Measurements from ENCODE around the gene PROK1. TPM values are rescaled to one million over a fixed set of nuclear protein-coding genes. Genes with fewer than 3 reads are reported as not detected.

The PROK1 gene
- total and polyA plus RNA-seq, 11 donors, result 0.07 to 3.4 (median 0.40) TPM; not detected in 4

- WGBS, 4 donors, result 78 to 91% (median 87%) methylated on average over 10 of the region's 10 CpGs
- H3K9me3 ChIP-seq, result no peaks in the 10 kb centered on the region
- TF ChIP-seq POLR2A (IDR thresholded peaks at IDR 0.05) (no peak), CTCF (IDR thresholded peaks at IDR 0.05) (no peak)
- no peaks in the 10 kb centered on the region for H3K27me3 ChIP-seq
- no peak for ATAC-seq
- no peaks in the 10 kb centered on the region for H3K36me3 ChIP-seq
- intact Hi-C loops (cut with DNase I), result no loop called here
- no peak overlapping the region for H3K27ac ChIP-seq
- H3K4me1 ChIP-seq, result peaks cover 0 to 15% (median 3%) of the 10 kb centered on the region in 12 donors
- DNase-seq, result no peak
- H3K4me3 ChIP-seq, result no peak overlapping the region
Measured at GRCh38 chr1:110420023-110420662, 30.8 kb upstream of the PROK1 start.

GRCh38 chr1:110420874-110421793, 29.8 kb upstream of the PROK1 start:
- no peak overlapping the region for H3K27ac ChIP-seq
- H3K27me3 ChIP-seq, result no peaks in the 10 kb centered on the region
- ATAC-seq (peak in 3 of 4 donors; percentile 28 to 67 (median 51)), DNase-seq (no peak)
- H3K4me3 ChIP-seq, result no peak overlapping the region
- H3K36me3 ChIP-seq, result no peaks in the 10 kb centered on the region
- 58 to 77% (median 63%) methylated on average over 2 of the region's 2 CpGs for WGBS, 4 donors
- H3K9me3 ChIP-seq, result no peaks in the 10 kb centered on the region
- TF ChIP-seq CTCF (IDR thresholded peaks at IDR 0.05), result no peak
- no peak for TF ChIP-seq POLR2A (IDR thresholded peaks at IDR 0.05)
- H3K4me1 ChIP-seq, result peaks cover 0 to 19% (median 8%) of the 10 kb centered on the region in 12 donors
- intact Hi-C loops (cut with DNase I), result no loop called here

DNA sequence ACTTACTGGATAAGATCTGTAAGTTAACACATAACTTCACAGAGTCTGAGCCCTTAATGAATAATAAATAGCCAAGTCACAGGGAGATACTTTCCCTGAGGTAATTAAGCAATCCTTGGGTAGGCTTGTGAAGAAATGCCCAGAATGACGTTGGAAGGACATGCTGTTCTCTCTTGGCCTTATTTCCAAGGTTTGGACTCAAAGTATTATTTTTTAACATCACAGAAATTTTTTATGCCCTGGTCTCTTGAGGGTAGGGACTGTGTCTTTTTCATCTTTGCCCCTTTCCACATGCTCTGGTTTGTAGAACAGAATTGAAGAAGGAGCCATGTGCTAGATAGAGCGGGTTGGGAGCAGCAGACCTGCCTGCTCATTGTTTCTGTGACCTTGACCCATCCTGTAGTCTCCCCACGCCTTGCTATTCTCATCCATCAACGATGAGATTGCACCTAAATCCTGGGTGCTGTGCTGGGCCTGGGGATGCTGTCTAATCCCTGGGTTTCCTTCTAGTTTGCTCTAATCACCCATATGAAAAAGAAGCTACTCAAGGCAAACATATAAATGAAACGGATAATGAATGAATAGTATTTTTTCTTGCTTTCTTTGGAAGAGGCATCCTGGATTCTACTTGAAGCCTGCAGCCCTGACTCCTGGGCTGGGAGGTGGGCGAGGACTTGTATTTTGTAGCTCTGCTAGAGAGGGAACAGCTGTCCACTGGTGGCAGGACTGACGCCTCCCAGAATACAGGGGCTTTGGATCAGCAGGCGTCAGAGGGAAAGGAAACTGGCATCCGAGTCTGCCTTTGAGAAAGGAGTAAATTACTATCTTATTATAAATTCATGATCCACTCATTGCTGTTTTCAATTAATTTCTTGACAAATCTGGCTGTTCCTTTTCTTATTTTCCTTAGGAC, 26.0 kb upstream of the PROK1 start:
- intact Hi-C loops (cut with DNase I), result loop anchor here in 1 of 10 donors (5.0 kb wide), 1 partner anchor 62 kb away; no protein-coding TSS in a partner anchor
- 65 to 70% (median 68%) methylated on average over 9 of the region's 9 CpGs for WGBS, 4 donors
- ATAC-seq (peak; percentile 45 to 72 (median 51)), DNase-seq (peak in 1 of 5 donors; percentile 38)
- no peak for TF ChIP-seq CTCF (IDR thresholded peaks at IDR 0.05)
- no peak for TF ChIP-seq POLR2A (IDR thresholded peaks at IDR 0.05)
- Histone ChIP-seq H3K4me3 (no peak overlapping the region), H3K9me3 (no peaks in the 10 kb centered on the region), H3K36me3 (no peaks in the 10 kb centered on the region), H3K27me3 (no peaks in the 10 kb centered on the region), H3K4me1 (peaks cover 0 to 20% (median 9%) of the 10 kb centered on the region in 12 donors), H3K27ac (peak overlapping the region in 11 of 12 donors; percentile 6 to 70 (median 32))

All from heart left ventricle (tissue), 16 donors.